GM18507 (cell line): Measurements from ENCODE around the gene KCND2.

ENCODE experiments used
- DNase-seq: peaks from one replicate; pipeline ENCODE4 v3.0.0; 2011; ENCODE audit warnings: low read depth; ENCODE audit not compliant: insufficient read length; ENCODE audit errors: extremely low spot score
- FAIRE-seq: peaks from 2 replicates; lab custom pipeline; 2011; peaks lifted over from hg19 to GRCh38; lab: Jason Lieb, UNC

Gene KCND2

GRCh38 chr7:120402079-120402767 lies 129.2 kb downstream of the KCND2 start:
- DNase-seq (no peak), FAIRE-seq (peak; percentile 92)

- FAIRE-seq (no peak), DNase-seq (no peak)
These were observed 129.8 kb downstream of the KCND2 start for GRCh38 chr7:120402801-120403200.

GRCh38 chr7:120404042-120404441 lies 131.1 kb downstream of the KCND2 start:
- FAIRE-seq = peak; percentile 93
- DNase-seq = no peak

DNA sequence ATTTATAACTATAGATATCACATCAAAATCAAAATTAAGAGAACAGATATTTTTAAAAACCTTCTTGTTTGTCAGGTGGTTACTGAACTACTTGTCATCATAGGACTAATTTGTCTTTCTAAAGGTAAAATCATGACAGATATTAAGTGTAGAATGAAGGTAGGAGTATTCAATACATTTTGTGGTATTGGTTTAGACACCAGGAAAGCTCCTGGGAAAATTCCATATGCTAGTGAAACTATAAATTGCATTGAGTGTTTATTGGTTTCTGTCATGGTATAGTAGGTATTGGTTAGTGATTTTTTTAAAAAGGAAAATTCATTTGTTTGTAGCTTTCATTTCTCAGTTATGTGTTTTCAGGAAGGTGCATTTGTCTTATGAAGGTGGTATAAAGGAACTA lies 132.7 kb downstream of the KCND2 start:
- FAIRE-seq (peak; percentile 75), DNase-seq (no peak)

GRCh38 chr7:120407010-120407409 lies 134.0 kb downstream of the KCND2 start:
- no peak for DNase-seq
- FAIRE-seq = peak; percentile 59

DNA sequence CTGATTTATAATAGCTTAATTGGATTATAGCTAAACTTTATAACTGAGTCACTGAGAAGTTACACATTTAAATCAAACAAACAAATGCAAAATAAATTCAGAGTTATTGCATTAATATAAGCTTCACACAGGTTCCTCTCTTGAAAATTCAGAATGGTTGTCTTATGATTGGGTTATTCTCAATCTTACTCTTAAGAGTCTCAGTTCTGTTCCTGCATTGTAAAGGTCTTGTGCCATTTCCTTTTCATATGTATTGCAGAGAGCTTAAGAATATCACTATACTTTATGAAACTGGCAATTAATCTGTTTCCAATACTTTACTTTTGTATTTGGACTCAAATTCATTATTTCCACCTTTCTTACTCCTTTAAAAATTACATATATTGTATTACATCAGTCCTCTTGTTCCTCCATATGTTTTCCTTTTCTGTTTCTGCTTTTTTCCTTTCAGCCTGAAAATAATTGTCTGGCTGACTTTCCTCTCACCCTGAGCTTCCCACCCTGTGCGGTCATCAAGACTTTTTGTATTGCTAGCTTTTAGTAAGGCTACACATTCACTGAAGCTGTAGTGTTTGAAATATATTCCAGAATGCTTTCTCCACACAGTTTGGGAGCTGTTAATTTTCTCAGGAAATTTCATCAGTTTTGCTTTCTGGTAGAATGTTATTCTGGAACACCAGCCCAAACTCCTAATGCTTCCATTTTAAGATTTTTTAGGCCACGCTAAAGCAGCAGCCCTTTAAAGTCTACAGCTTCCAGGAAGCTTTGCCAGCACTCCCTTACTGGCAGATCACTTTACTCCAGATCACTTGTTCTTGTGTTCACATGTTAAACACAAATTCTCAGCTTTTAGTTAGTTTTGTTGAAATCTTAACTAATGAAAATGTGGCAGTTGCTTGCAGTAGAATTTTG lies 139.4 kb downstream of the KCND2 start:
- FAIRE-seq (peak; percentile 78), DNase-seq (no peak)

- DNase-seq (no peak), FAIRE-seq (no peak)
These were observed 140.2 kb downstream of the KCND2 start for GRCh38 chr7:120413164-120413563.

- DNase-seq (no peak), FAIRE-seq (no peak)
These were observed 144.4 kb downstream of the KCND2 start for GRCh38 chr7:120417244-120417979.

GRCh38 chr7:120421151-120421651 lies 148.2 kb downstream of the KCND2 start:
- DNase-seq = peak; percentile 26
- FAIRE-seq = peak; percentile 99

DNA sequence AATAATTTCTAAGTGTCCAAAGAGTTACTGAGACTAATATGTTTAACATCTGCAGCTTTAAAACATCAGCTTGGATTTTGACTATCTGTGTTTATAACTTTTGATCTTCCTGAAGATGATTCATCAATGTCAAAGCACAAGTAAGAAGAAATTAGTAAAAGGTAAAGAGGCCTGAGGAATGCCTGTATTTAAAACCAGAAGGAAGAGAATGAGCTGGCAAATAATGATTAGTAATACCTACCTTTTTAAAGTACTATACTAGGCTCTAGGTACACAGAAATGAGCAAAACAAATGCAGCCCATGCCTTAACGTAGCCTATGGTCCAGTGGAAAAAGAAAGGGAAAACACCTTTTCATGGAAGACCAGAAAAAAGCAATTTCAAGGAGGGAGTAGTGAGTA lies 158.0 kb downstream of the KCND2 start:
- FAIRE-seq (peak; percentile 56), DNase-seq (no peak)

- FAIRE-seq = peak; percentile 53
- no peak for DNase-seq
These were observed 163.6 kb downstream of the KCND2 start for GRCh38 chr7:120436487-120437060.

DNA sequence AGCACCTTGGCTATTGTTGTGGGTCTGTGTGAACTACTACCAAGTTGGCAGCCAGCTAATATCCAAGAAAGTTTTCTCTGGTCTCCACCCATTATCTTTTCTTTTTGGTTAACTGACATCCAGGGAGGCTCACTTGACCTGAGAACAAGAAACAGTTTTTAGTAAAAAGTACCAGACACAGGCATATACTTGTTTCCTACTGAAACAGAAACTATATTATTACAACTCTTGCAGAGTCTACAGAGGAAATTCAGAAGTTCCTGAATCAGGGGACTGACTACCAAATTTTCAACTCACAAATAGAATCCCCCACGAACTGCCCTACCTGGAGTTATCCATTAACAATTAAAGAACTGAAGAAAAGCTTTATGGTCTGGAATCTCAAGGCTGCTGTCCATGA lies 168.9 kb downstream of the KCND2 start:
- FAIRE-seq (peak; percentile 94), DNase-seq (no peak)

DNA sequence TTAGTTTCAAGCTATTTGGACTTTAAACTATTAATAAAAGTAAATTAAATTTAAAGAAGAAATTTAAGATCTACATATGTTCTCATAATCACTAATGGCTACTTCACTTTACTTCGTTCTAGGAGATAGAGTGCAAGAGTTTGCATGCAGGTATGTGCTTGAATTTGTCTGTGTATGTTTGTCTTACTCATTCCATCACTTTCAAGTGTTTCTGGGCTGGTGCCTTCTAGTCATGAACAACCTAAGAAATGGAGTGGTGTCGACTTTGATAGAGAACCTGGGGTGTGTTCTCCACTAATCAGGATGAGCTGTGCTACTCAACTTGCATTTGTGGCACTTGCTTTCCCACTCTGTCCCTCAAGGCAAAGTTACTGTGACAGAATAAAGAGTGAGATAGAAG lies 169.9 kb downstream of the KCND2 start:
- DNase-seq (no peak), FAIRE-seq (peak; percentile 15)

DNA sequence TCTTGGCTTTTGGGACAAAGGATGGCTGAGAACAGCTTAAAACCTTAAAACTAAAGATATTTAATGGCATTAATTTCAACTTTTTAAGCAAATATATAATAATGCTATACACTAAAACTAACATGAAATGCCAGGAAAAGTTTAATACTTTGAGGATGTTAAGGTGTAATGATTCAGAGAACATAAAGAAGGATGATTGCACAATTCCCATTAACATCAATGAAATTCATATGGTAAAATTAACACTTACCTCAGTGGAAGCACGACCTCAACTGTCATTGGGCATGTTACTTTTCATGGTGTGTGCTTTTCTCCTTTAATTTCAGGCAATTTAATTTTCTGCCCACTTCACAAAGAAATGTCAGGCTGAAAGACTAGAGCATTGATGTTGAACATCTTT lies 171.7 kb downstream of the KCND2 start:
- no peak for DNase-seq
- FAIRE-seq = no peak

DNA sequence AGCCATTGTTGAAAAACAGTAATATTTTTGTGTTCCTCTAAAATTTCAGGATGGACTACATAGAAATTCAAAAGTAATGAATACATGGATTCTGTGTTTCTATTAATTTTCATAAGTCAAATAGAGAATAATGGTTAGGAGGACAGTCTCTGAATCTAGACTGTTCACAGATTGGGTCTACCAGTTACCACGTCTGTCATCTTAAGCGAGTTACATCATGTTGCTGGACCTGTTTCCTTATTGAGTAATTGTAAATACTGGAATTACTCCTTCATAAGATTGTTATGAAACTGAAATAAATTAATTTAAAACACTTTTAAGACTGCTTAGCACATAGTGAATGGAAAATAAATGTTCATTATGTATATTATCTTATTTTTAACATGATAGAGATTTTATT lies 172.3 kb downstream of the KCND2 start:
- DNase-seq (no peak), FAIRE-seq (no peak)

GRCh38 chr7:120452665-120453064 lies 179.7 kb downstream of the KCND2 start:
- FAIRE-seq (no peak), DNase-seq (no peak)

GRCh38 chr7:120456699-120457098 lies 183.7 kb downstream of the KCND2 start:
- FAIRE-seq (no peak), DNase-seq (no peak)

DNA sequence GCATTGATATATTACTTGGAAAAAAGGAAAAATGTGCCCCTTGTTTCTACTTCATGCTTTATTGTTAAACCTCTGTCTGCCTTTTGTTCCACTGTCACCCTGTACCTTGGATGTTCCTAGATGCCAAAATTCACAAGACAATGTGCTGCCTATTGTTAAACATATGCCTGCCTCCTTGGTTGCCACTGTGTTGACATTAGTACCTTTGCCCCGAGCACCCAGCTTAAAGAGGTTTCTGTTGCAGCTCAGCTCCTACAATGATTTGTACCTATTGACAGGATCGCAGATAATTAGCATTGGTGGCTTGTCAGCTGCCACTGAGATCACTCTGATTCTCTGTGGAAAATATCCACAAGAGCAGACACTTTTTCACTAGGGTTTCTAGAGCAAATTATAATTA lies 188.0 kb downstream of the KCND2 start:
- no peak for DNase-seq
- FAIRE-seq = peak; percentile 15

- DNase-seq (no peak), FAIRE-seq (no peak)
These were observed 190.0 kb downstream of the KCND2 start for GRCh38 chr7:120462991-120463390.

DNA sequence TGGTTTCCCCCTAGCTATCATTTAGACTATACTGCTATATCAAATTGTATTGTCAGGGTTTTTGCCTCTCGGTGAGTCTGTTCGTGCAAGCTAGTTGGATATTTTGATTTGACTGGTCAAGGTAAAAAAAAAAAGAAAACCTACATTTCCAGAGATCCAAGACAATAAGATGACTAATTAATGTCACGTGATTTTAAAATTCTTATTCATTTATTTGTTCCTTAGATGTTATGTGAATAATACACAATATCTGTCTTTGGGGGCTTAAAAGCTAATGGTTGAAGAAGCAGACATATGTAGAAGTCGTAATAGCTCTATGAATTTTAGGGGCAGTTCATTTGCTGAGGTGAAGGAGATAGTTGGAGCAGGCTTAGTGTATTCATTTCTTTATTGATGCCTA lies 191.1 kb downstream of the KCND2 start:
- no peak for DNase-seq
- no peak for FAIRE-seq
